ENCODE measurements around the gene BCLAF1.
A peak's percentile ranks its signal among the peaks of the same experiment; 100 is the strongest.

BCLAF1 gene

DNA sequence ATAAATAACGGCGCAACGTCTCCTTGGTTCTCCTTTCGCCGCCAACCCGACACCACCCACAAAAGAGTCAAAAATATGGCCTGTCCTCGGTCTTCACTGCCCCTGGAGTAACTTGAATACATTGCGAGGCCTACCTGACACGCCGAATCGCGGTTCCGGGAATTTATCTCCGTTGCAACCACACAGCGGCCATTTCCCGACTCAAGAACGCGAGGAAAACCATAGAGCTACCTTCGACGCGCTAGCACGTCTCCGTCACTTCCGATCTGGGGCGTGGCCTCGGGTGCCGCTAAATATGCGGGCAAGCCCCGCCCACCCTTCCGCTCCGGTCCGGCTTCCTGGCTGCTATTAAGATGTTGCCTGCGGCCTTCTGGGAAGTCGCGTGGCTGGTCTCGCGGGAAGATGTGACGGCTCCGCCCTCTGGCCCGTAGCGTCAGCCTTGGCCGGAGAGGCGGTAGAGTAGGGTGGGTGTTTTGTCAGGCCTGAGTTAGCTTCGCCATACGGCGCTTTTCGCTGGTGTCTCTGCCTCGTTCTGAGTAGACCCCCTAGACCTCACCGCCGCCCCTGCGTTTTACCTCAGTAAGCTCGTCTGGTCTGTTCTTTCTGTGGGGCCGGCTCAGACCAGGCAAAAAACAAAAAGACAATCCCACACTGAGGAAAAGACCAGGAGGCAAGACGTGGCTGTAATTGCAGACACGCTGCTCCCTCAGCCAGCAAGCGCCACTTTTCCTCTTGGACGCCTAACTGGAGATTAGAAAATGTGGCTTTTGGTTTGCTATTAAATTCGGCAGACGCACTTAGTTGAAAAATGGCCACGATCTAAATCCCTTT lies at the start of gene BCLAF1:
BCLAF1 (minus strand) TSS at position 268 of the 831 bp plus-strand sequence. CDS start 9,980 bp downstream, outside the sequence.
- DNase-seq = peak; percentile 96 to 99

GRCh38 chr6:136338486-136338885 lies 48.8 kb upstream of the BCLAF1 start:
- DNase-seq = no peak

GRCh38 chr6:136337606-136338005 lies 48.0 kb upstream of the BCLAF1 start:
- no peak for DNase-seq

DNA sequence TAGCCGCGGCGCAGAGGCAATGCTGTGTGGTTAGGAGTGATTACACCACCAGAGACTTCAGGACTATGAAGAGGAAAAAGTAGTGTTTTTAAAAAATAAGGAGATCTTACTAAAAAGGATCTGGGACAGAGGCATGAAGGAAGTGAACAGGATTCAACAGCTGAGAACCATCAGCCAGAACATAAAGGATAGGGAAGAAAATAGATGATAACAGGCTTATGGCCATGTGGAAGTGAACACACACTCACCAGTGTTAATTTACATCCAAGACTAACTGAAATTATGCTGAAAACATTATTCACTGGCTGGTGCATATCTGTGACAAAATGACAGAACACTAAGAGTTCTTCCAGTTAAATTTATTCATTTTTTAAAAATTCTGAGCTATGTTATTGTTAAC lies 47.5 kb upstream of the BCLAF1 start:
- DNase-seq = no peak

GRCh38 chr6:136335736-136336363 lies 46.2 kb upstream of the BCLAF1 start:
- DNase-seq = peak in 1 of 2 experiments; percentile 18

DNA sequence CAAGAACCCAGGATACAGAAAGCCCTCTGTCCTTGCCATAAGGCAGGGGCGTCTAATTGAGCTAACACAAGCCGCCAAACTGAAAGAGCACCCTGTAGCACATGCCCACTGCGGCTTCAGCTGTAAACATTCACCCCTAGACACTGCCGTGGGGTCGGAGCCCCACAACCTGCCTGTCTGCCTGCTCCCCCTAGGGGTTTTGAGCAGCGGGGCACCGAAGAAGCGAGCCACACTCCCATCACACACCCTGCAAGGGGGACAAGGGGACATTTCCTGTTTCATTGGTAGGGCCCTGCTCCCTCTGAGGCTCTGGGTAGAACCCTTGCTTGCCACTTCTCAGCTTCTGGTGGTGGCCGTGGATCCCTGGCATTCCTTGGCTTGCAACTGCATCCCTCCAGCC lies 45.2 kb upstream of the BCLAF1 start:
- no peak for DNase-seq

DNA sequence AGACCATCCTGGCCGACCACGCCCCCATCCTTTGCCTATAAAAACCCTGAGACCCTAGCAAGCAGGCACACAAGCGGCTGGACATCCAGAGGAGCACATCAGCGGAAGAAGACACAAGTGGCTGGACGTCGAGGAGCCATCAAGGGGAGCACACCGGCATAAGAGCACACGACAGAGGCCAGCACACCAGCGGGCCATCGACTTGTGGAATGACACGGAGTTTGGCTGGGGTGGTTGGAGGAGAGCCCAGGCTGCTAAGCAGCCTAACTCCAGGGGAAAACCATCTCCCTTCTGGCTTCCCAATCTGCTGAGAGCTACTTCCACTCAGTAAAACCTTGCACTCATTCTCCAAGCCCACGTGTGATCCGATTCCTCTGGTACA lies 44.8 kb upstream of the BCLAF1 start:
- DNase-seq = no peak

GRCh38 chr6:136333824-136334464 lies 44.3 kb upstream of the BCLAF1 start:
- no peak for DNase-seq

- DNase-seq = no peak
These were observed 41.8 kb upstream of the BCLAF1 start for GRCh38 chr6:136331461-136331860.

DNA sequence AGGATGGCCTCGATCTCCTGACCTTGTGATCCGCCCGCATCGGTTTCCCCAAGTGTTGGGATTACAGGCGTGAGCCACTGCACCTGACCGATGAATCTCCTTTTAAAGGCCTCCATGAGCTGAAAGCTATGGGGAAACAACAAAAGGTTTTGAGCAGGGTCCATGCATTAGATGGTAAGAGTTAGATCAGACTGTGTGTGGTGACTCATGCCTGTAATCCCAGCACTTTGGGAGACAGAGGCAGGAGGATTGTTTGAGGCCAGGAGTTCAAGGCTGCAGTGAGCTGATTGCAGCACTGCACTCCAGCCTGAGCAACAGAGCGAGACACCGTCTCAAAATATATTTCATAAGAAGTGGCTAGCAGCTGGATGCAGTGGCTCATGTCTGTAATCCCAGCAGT lies 41.0 kb upstream of the BCLAF1 start:
- DNase-seq = no peak

DNA sequence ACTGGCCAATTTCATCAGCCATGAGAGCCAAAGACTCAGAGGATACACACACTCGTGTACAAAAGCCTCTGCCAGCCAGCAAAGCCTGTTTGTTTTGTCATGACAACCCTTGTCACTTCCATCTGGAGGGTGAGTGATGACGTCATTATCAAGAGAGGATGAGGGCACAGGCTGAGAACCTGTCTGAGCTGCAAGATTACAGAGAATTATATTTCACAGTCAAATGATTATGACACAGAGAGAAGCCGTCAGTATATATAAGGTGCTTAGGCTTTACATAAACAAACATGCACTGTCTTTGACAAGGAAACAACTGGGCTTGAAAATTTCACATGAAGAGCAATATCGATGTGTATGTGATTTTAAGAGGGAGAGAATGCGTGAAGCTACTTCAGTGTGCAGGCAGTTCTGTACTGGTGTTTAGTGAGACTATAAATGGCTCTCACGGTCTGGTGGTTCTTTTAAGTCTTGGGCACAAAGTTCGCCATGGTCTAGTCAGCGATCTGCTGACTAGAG lies 36.5 kb upstream of the BCLAF1 start:
- peak in 1 of 2 experiments; percentile 21 for DNase-seq

DNA sequence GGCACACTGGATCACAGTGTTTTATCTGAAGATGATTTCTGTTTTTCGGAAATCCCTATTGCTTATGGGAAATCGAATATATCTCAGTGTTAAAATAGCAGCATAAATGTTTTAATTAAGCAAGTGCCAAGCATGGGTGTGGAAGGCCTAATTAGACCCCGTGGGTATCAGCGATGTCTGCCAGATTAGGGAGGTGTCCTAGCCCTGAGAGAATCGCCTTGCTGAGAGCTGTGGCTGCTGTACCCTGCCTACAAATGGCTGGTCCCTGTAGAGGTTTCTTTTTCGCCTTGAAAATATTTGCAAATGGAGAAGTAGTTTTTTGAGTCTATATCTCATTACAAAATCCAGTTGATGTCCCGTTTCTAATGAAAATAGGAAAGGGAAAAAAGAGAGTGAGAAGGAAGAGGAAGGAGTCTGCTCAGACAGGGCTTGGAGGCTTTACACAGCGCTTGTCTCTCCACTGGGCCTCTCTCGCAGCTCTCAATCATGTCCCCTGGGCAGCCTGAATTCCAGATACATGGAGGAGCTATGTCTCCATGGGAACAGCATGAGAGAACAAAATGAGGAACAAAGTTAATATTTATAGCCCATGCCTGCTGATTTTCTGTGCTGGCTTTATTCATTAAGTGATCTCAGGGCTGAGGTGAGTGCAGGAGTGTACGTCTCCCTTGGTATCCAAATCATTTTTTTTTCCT lies 35.2 kb upstream of the BCLAF1 start:
- no peak for DNase-seq

DNA sequence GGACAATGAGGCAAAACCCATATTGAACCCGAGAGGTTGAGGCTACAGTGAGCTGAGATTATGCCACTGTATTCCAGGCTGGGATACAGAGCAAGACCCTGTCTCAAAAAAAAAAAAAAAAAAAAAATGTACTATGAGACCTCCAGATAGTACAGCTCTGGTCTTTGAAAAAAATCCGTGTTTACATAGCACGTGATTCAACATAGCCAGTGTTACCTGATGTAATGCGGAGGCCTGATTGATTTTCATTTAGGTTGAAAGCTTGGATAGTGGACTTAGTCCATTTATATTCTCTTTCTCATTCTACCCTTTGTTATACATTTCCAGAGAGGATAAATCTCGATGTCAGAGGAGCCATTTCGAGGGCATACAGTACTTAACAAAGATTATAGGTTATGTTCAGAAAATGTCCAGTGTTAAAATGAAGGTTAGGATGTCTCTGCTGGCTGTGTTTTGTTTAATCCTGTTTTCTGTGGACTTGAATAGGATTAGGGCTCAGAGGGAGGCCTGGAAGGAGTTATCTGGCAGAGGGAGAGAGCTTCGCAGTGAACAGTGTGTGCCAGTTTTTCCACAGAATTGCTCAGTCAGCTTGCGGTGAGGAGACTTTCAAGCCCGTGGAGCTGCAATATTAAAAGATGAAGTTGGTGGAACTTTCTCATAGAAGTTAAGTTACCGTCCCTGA lies 33.9 kb upstream of the BCLAF1 start:
- peak; percentile 57 to 59 for DNase-seq

GRCh38 chr6:136319732-136320131 lies 30.1 kb upstream of the BCLAF1 start:
- no peak for DNase-seq

- no peak for DNase-seq
These were observed 29.0 kb upstream of the BCLAF1 start for GRCh38 chr6:136318676-136319075.

DNA sequence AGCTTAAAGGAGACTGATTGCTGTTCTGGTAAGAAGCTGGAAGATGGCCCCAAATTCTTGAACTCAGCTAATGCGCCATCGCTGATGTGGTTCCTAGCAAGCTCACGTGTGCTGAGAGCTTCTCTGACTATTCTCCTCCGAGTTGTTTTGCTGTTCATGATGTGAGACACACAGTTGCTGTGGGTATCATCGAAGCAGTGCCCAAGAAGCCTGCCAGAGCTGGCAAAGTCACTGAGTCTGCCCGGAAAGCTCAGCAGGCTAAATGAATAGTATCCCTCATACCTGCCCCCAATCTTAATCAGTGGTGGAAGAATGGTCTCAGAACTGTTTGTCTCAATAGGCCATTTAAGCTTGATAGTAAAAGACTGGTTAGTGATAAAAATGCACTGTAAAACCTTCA lies 28.3 kb upstream of the BCLAF1 start:
- no peak for DNase-seq

GRCh38 chr6:136317021-136317694 lies 27.5 kb upstream of the BCLAF1 start:
- peak in 1 of 2 experiments; percentile 65 for DNase-seq

GRCh38 chr6:136315594-136315993 lies 25.9 kb upstream of the BCLAF1 start:
- DNase-seq = no peak

- DNase-seq = no peak
These were observed 23.3 kb upstream of the BCLAF1 start for GRCh38 chr6:136312975-136313374.

DNA sequence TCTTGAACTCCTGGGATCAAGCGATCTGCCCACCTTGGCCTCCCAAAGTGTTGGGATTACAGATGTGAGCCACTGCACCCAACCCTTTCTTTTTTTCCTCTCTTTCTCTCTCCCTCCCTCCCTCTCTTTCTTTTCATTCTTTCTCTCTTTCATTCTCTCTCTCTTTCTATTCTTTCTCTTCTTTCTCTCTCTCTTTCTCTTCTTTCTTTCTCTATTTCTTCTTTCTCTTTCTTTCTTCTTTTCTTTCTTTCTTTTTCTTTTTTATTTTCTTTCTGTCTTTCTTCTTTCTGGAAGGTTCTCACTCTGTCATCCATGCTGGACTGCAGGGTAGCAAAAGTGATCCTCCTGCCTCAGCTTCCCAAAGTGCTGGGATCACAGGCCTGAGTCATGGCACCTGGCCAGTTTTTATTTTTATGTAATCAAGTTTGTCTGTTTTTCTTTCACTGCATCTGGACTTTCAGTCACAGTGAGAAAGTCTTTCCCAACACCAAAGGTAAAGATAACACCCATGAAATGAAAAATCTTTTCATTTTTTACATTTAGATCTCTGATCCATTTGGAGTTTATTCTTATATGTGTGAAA lies 20.2 kb upstream of the BCLAF1 start:
- DNase-seq = no peak

DNA sequence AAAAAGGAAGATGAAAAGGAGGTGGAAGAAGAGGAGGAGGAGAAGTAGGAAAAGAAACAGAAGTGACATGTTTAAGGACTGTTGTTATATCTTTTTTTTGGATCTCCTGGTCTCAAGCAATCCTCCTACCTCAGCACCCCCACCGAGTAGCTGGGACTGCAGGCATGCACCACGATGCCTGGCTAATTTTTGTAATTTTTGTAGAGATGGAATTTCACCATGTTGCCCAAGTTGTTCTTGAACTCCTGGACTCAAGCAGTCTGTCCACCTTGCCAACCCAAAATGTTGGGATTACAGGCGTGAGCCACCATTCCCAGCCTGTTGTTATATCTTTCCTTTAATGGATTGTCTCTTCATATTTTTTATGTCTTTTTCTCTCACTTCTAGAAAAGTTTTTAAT lies 19.5 kb upstream of the BCLAF1 start:
- no peak for DNase-seq
